Mesenchymal stem cell (in vitro differentiated cells and primary cell): ENCODE data around the gene CDKN1C.

ENCODE experiments used
- DNase-seq: peaks from one replicate; pipeline ENCODE4 v3.0.0-alpha.2; 2013
- H2AFZ ChIP-seq: one replicate; pipeline ENCODE4 v1.6.1; 2013; ENCODE audit warnings: low read depth, mild to moderate bottlenecking, control low read depth, inconsistent platforms, low read length, moderate library complexity
- H2AK5ac ChIP-seq: 2 replicates; pipeline ENCODE4 v1.6.1; 2013; ENCODE audit warnings: low read length, moderate library complexity, mild to moderate bottlenecking, inconsistent platforms; ENCODE audit not compliant: severe bottlenecking
- H2BK120ac ChIP-seq: one replicate; pipeline ENCODE4 v1.6.1; 2013; ENCODE audit warnings: low read depth, mild to moderate bottlenecking, inconsistent platforms, low read length, moderate library complexity
- H2BK12ac ChIP-seq, 2 experiments: one replicate each; pipeline ENCODE4 v1.6.1; 2013; ENCODE audit warnings: inconsistent platforms in 2 of 2, low read length in 2 of 2, mild to moderate bottlenecking in 2 of 2, moderate library complexity in 2 of 2, control low read depth in 1 of 2
- H2BK15ac ChIP-seq: one replicate; pipeline ENCODE4 v1.6.1; 2013; ENCODE audit warnings: mild to moderate bottlenecking, low read depth, inconsistent platforms; ENCODE audit not compliant: poor library complexity, severe bottlenecking
- H2BK5ac ChIP-seq: 2 replicates; pipeline ENCODE4 v1.6.1; 2013; ENCODE audit warnings: low read depth, mild to moderate bottlenecking, low read length, control low read depth, inconsistent platforms; ENCODE audit not compliant: poor library complexity, severe bottlenecking
- H3K14ac ChIP-seq, 2 experiments: one replicate each; pipeline ENCODE4 v1.6.1; 2013; ENCODE audit warnings: inconsistent platforms in 2 of 2, low read length in 2 of 2, control low read depth in 1 of 2, mild to moderate bottlenecking in 1 of 2, moderate library complexity in 1 of 2
- H3K18ac ChIP-seq, 2 experiments: one replicate each; pipeline ENCODE4 v1.6.1; 2013; ENCODE audit warnings: inconsistent platforms in 2 of 2, low read length in 2 of 2, control low read depth in 1 of 2, low read depth in 1 of 2, mild to moderate bottlenecking in 1 of 2
- H3K23ac ChIP-seq, 2 experiments: one replicate each; pipeline ENCODE4 v1.6.1; 2013; ENCODE audit warnings: inconsistent platforms in 2 of 2, low read length in 2 of 2, mild to moderate bottlenecking in 2 of 2, moderate library complexity in 2 of 2, control low read depth in 1 of 2
- H3K27ac ChIP-seq: 2 replicates; pipeline ENCODE4 v1.5.1; 2013; ENCODE audit warnings: mild to moderate bottlenecking, moderate library complexity, low read length, control low read depth, inconsistent platforms; ENCODE audit not compliant: poor library complexity, severe bottlenecking
- H3K27me3 ChIP-seq, 2 experiments: 2 replicates each; pipeline versions ENCODE4 v1.6.1 to v1.7.0; 2013; ENCODE audit warnings: low read length in 2 of 2, mild to moderate bottlenecking in 2 of 2, moderate library complexity in 2 of 2, control low read depth in 1 of 2, inconsistent platforms in 1 of 2; ENCODE audit not compliant: control insufficient read depth in 1 of 2, insufficient read depth in 1 of 2
- H3K36me3 ChIP-seq, 2 experiments: 2 replicates each; pipeline versions ENCODE4 v1.6.1 to v1.7.0; 2013; ENCODE audit warnings: low read length in 2 of 2, control low read depth in 1 of 2, inconsistent platforms in 1 of 2, low read depth in 1 of 2, mild to moderate bottlenecking in 1 of 2; ENCODE audit not compliant: insufficient read depth in 2 of 2, control insufficient read depth in 1 of 2
- H3K4ac ChIP-seq, 2 experiments: one replicate each; pipeline ENCODE4 v1.6.1; 2013; ENCODE audit warnings: inconsistent platforms in 2 of 2, low read length in 2 of 2, mild to moderate bottlenecking in 2 of 2, moderate library complexity in 2 of 2, control low read depth in 1 of 2, low read depth in 1 of 2
- H3K4me1 ChIP-seq: 2 replicates; pipeline ENCODE4 v1.6.1; 2013; ENCODE audit warnings: low read depth, low read length, control low read depth; ENCODE audit not compliant: control insufficient read depth, insufficient read depth
- H3K4me2 ChIP-seq: 2 replicates; pipeline ENCODE4 v1.6.1; 2013; ENCODE audit warnings: low read length, mild to moderate bottlenecking, inconsistent platforms; ENCODE audit not compliant: poor library complexity, severe bottlenecking
- H3K4me3 ChIP-seq, 2 experiments: 2 replicates each; pipeline versions ENCODE4 v1.5.1 to v1.7.0; 2013; ENCODE audit warnings: low read length in 2 of 2, mild to moderate bottlenecking in 2 of 2, control low read depth in 1 of 2, low read depth in 1 of 2; ENCODE audit not compliant: insufficient read depth in 1 of 2
- H3K79me1 ChIP-seq: replicated peaks from 2 replicates; pipeline ENCODE4 v1.6.1; 2013; ENCODE audit warnings: mild to moderate bottlenecking, control low read depth, low read length, inconsistent platforms; ENCODE audit not compliant: poor library complexity, severe bottlenecking
- H3K9ac ChIP-seq: 2 replicates; pipeline ENCODE4 v1.7.0; 2013; ENCODE audit warnings: mild to moderate bottlenecking, low read length, moderate library complexity
- H3K9me3 ChIP-seq: 2 replicates; pipeline ENCODE4 v1.7.0; 2013; ENCODE audit warnings: mild to moderate bottlenecking, low read length; ENCODE audit not compliant: control insufficient read depth
- H4K8ac ChIP-seq: one replicate; pipeline ENCODE4 v1.6.1; 2013; ENCODE audit warnings: inconsistent platforms, mild to moderate bottlenecking, low read length, moderate library complexity
- H4K91ac ChIP-seq: one replicate; pipeline ENCODE4 v1.6.1; 2013; ENCODE audit warnings: mild to moderate bottlenecking, low read length, inconsistent platforms
- WGBS: methylation state at CpG from one replicate; pipeline ENCODE4 v1.1.7; 2013; ENCODE audit warnings: mixed read lengths; 5-methylcytosine and 5-hydroxymethylcytosine counted together

Gene CDKN1C

GRCh38 chr11:2927851-2928604 is 42.5 kb upstream of the CDKN1C start:
- Histone ChIP-seq H2BK15ac (peak overlapping the region; percentile 6), H2AFZ (no peak overlapping the region), H3K79me1 (peaks cover 4% of the 10 kb centered on the region), H3K18ac (peak overlapping the region in 1 of 2 experiments; percentile 96), H2BK12ac (no peak overlapping the region), H3K4me3 (peak overlapping the region; percentile 84 to 91), H3K27me3 (no peaks in the 10 kb centered on the region), H3K36me3 (peaks cover 0 to 17% of the 10 kb centered on the region in 2 experiments), H3K9me3 (no peaks in the 10 kb centered on the region), H4K91ac (no peak overlapping the region), H3K23ac (peak overlapping the region in 1 of 2 experiments; percentile 94), H3K4me1 (peaks cover 50% of the 10 kb centered on the region), H3K27ac (no peak overlapping the region), H2BK5ac (no peak overlapping the region), H3K9ac (peak overlapping the region; percentile 88), H2BK120ac (no peak overlapping the region), H3K4me2 (peak overlapping the region; percentile 92), H3K4ac (peak overlapping the region in 1 of 2 experiments; percentile 86), H3K14ac (peak overlapping the region in 1 of 2 experiments; percentile 99), H4K8ac (no peak overlapping the region), H2AK5ac (no peak overlapping the region)
- WGBS: 10% methylated on average over 18 of the region's 25 CpGs
- peak; percentile 58 for DNase-seq

DNA sequence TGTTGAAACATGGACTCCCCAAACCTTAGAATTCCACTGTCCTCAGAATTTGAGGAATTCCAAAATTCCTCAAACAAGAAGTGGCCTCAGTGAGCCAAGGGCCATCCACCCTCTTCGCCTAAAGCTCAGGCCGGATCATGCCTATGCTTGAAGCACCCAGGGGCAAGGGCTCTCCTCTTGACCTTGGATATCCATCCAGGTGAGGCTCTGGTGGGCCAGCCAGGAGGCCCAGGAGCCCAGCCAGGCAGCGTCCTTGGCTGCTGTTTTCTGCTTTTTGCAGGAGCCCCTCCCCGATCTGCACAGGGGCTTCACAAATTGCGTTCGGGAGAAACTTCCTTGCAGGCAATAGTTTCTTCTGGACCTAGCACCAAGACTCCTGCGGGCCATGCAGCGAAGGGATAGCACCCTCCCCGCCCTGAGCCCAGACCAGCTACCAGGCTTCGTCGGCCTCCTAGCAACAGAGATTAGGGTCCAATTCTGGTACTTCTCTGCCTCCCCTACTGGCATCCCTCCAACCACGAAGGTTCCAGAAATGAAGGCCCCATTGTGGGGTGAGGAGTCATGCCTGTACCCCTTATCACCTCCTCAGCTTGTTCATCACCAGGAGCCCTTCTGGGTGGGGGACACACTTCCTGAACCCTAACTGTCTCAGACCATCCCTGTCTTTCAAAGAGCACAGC is 41.7 kb upstream of the CDKN1C start:
- WGBS: 93% methylated on average over 12 of the region's 12 CpGs
- Histone ChIP-seq H3K4ac (no peak overlapping the region), H3K27me3 (no peaks in the 10 kb centered on the region)

DNA sequence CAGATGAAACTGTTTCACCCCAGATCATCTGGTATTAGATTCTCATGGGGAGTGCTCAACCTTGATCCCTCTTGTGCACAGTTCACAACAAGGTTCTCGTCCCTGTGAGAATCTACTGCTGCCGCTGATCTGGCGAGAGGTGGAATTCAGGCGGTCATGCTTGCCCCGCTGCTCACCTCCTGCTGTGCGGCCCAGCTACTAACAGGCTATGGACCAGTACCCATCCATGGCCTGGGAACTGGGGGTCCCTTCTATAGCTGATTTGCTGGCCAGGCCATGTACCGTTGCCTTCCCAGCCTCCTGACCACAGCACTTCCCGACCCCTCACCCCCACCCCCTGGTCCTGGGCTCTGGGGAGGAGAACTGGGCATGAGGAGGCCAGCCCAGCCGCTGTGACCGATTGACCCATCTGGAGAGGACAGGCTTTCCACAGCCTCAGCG is 41.1 kb upstream of the CDKN1C start:
- Histone ChIP-seq H3K79me1 (peaks cover 4% of the 10 kb centered on the region), H2AK5ac (no peak overlapping the region), H3K18ac (no peak overlapping the region), H2BK120ac (no peak overlapping the region), H3K9me3 (no peaks in the 10 kb centered on the region), H4K91ac (no peak overlapping the region), H3K14ac (no peak overlapping the region), H2BK12ac (no peak overlapping the region), H3K23ac (no peak overlapping the region), H3K4me1 (peaks cover 38% of the 10 kb centered on the region), H3K27me3 (no peaks in the 10 kb centered on the region), H3K4me3 (no peak overlapping the region), H3K36me3 (peaks cover 0 to 25% of the 10 kb centered on the region in 2 experiments), H2AFZ (no peak overlapping the region), H4K8ac (no peak overlapping the region), H3K4ac (no peak overlapping the region), H3K27ac (no peak overlapping the region), H3K9ac (no peak overlapping the region), H2BK15ac (no peak overlapping the region), H2BK5ac (no peak overlapping the region), H3K4me2 (peak overlapping the region; percentile 11)
- whole genome bisulfite sequencing: 96% methylated on average over 11 of the region's 11 CpGs
- no peak for DNase-seq

More for the DNA sequence above, 41.7 kb upstream of the CDKN1C start:
- Histone ChIP-seq H4K91ac (no peak overlapping the region), H3K4me3 (peak overlapping the region; percentile 84 to 91), H2BK15ac (no peak overlapping the region), H2BK120ac (no peak overlapping the region), H2BK5ac (no peak overlapping the region), H3K18ac (no peak overlapping the region), H3K27ac (no peak overlapping the region), H2AK5ac (no peak overlapping the region), H3K36me3 (peaks cover 0 to 19% of the 10 kb centered on the region in 2 experiments), H3K4me1 (peaks cover 42% of the 10 kb centered on the region), H3K9me3 (no peaks in the 10 kb centered on the region), H3K79me1 (peaks cover 4% of the 10 kb centered on the region), H3K9ac (peak overlapping the region; percentile 88), H2AFZ (no peak overlapping the region), H3K23ac (no peak overlapping the region), H3K4me2 (peak overlapping the region; percentile 92), H3K14ac (no peak overlapping the region), H2BK12ac (no peak overlapping the region), H4K8ac (no peak overlapping the region)
- DNase-seq: no peak
